Measurements from ENCODE around the gene MIER2.

The MIER2 gene

DNA sequence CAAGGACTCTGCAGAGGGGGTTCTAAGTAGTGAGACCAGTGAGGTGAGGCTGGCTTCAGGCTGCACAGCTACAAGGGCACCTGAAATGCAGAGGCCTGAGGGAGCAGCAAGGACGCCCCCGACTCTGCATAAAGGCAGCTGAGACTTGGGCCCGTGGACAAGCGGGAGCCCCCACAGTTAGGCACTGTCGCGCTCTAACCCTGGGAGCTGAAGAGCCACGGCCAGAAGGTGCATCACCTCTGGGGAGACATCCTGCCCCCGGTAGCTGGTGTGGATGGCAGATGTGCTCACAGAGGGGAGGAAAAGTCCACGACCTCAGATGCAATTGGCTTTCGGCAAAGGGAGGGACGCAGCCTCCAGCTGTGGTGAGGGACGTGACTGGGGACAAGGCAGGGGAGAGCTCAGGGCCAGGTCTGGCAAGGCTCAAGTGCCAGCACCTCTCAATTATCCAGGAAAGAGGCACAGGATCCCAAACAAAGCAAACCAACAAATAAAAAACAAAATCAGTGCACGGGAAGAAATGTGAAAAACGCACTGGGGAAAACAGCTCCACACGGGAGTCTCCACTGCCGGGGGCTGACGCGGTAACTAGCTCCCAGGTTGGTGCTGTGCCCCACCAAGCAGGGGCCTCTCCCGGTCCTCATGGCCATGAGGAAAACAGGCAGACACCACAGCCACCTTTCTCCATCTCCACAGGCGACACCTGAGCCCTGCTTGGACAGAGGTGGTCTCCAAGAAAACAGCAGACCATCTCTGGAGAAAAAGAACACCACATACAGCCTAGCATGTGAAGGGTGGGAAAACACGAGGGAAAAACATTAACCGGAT, 30.4 kb downstream of the MIER2 start:
- TF ChIP-seq, protein P1, sequence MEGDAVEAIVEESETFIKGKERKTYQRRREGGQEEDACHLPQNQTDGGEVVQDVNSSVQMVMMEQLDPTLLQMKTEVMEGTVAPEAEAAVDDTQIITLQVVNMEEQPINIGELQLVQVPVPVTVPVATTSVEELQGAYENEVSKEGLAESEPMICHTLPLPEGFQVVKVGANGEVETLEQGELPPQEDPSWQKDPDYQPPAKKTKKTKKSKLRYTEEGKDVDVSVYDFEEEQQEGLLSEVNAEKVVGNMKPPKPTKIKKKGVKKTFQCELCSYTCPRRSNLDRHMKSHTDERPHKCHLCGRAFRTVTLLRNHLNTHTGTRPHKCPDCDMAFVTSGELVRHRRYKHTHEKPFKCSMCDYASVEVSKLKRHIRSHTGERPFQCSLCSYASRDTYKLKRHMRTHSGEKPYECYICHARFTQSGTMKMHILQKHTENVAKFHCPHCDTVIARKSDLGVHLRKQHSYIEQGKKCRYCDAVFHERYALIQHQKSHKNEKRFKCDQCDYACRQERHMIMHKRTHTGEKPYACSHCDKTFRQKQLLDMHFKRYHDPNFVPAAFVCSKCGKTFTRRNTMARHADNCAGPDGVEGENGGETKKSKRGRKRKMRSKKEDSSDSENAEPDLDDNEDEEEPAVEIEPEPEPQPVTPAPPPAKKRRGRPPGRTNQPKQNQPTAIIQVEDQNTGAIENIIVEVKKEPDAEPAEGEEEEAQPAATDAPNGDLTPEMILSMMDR (IDR thresholded peaks at IDR 0.05; ENCODE audit: control extremely low read depth, extremely low read depth, low read depth, missing control alignments), result no peak
- CTCF ChIA-PET, result no interaction called here
- no peak for DNase-seq (ENCODE audit: extremely low spot score)
- POLR2A ChIA-PET, result no interaction called here

DNA sequence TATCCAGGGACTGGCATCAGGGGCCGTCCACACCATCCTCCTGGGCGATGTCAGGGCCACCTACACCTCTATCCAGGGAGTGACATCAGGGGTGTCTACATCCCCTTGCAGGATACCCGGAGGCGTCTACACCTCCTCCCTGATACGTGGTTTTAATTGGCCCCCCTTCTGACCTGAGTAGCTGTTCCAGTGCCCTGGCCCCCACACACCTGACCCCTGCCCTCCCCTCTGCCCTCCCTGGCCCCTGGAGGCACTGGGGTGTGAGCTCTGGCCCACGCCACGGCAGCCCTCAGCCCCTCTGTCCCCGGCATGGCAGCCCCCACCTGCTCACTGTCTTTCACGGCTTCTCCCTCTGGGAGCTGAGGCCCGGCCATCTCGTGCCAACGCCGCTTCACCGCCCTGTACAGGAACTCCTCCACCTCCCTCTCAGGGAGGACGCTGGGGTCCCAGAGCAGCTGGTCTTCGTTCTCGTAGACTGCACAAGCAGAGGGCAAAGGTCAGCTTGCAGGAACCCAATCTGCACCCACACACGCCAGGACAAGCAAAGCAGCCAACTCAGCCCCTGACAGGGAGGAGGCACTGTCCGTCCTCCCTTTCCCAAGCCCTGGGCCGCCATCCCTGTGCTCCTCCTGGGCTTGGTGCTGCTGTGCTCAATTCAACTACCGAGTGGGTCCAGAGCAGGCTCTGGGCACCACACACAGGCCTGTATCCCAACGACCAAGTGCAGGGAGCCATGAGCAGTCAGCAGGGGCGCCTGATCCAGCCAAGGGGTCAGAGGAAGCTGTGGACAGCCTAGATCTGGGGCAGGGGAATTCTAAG, 31.2 kb downstream of the MIER2 start:
- POLR2A ChIA-PET, result no interaction called here
- no peak for DNase-seq (ENCODE audit: extremely low spot score)
- TF ChIP-seq, protein P1 (IDR thresholded peaks at IDR 0.05; ENCODE audit: control extremely low read depth, extremely low read depth, low read depth, missing control alignments), result no peak
- CTCF ChIA-PET, result no interaction called here

DNA sequence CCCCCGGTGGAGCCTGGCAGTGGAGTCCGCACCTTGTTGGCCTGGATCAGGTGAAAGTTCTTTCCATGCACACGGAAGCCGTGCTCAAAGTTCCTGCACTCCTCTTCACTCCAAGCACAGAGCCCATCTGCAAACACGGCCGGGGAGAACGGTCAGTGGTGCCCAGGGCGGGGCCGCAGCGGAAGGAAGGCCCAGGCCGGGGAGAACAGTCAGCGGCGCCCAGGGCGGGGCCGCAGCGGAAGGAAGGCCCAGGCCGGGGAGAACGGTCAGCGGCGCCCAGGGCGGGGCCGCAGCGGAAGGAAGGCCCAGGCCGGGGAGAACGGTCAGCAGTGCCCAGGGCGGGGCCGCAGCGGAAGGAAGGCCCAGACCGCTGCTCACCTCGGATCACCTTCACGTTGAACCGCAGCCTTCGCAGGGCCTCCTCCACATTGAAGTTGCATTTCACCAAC, 32.8 kb downstream of the MIER2 start:
- TF ChIP-seq, protein P1 (IDR thresholded peaks at IDR 0.05; ENCODE audit: control extremely low read depth, extremely low read depth, low read depth, missing control alignments), result no peak
- no peak for DNase-seq (ENCODE audit: extremely low spot score)
- ChIA-PET POLR2A (no interaction called here), CTCF (no interaction called here)

DNA sequence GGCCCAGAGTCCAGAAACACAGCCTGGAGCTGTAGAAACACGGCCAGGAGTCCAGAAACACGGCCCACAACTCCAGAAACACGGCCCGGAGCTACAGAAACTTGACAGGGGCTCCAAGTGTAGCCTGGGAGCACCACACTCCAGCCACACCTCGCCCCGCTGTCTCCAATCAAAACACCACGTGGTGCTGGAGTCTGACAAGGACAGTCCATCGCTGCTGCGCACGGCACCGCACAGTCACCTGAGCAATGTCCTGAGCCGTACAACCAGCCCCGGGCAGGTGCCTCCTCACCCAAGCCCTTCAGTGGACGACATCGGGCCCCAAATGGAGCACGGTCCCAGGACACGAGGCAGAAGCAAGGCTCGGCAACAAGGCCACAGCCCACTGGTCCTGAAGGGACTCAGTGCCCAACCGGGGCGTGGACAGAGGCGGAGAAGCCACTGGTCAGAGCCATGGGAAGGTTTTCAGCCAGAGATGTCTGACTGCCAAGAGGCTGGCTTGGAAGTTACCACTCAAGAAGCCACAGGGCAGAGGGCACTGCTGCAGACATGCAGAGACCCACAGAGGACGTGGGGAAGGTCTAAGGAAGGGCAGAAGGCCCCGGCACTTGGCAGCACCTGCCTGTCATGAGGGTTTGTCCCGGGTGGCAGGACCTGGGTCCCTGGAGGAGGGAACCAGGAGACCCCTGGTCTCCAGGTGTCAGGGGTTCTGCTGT, 33.7 kb downstream of the MIER2 start:
- TF ChIP-seq, protein P1 (IDR thresholded peaks at IDR 0.05; ENCODE audit: control extremely low read depth, extremely low read depth, low read depth, missing control alignments), result no peak
- ChIA-PET POLR2A (no interaction called here), CTCF (no interaction called here)
- DNase-seq (ENCODE audit: extremely low spot score), result no peak

DNA sequence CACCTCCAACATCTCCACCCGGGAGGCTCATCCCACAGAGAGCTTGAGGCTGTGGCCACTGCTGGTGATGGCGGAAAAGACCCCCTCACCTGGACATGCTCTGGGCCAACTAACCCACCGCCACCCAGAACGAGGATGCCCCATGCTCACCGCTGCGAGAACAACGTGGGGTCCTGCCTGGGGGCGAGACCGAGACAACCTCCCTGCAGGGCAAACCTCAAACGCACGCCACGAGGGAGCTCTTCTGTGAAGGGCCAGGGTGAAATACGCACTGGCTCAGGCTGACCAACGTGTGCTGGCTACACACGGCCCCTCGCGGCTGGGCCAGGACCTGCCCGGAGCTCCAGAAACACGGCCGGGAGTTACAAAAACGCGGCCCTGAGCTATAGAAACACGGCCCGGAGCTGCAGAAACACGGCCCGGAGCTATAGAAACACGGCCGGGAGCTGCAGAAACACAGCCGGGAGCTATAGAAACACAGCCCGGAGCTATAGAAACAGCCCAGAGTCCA, 34.4 kb downstream of the MIER2 start:
- TF ChIP-seq, protein P1 (IDR thresholded peaks at IDR 0.05; ENCODE audit: control extremely low read depth, extremely low read depth, low read depth, missing control alignments), result no peak
- POLR2A ChIA-PET, result no interaction called here
- CTCF ChIA-PET, result no interaction called here
- DNase-seq (ENCODE audit: extremely low spot score), result no peak

DNA sequence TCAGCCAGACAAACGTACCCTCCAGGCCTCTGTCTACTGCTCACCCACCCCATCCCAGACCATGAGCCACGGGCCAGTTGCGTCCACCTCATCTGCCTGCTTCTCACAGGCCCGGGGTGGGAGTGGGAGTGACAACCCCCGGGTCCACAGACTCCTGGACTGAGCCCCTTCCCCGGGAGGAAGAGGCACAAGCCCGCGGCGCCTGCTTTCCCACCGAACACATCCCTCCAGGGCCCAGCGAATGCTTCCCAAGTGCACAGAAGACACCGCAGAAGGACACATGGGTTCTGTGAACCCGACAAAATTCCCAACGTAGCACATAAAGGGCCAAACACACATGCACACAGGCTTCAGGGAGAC, 35.4 kb downstream of the MIER2 start:
- ChIA-PET CTCF (no interaction called here), POLR2A (no interaction called here)
- TF ChIP-seq, protein P1 (IDR thresholded peaks at IDR 0.05; ENCODE audit: control extremely low read depth, extremely low read depth, low read depth, missing control alignments), result no peak
- no peak for DNase-seq (ENCODE audit: extremely low spot score)
